Embryonic facial prominence (tissue), 1 donor: ENCODE data around the gene SLC38A11.

Source experiments
- DNase-seq: peaks from one replicate; pipeline ENCODE4 v3.0.0-alpha.2; 2016; ENCODE audit errors: extremely low spot score

The SLC38A11 gene

DNA sequence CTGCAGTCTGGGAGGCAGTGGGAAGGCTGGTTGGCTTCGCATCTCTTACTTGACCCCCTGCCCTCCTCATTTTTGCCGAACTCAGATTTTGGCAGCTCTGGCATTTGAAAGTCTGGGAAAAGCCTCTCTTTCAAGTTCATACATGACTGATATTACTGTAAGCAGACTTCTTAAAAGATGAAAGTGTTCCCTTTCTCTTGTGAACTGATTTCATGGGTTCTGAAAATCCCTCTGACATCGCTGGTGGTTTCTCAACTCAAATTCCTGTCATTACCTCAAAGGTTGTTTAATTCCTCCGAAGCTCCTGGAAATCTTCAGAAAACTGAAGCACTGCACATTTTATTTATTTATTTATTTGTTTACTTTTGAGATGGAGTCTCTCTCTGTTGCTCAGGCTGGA is 16.9 kb upstream of the SLC38A11 start:
- DNase-seq, result no peak

GRCh38 chr2:164969909-164970690 is 14.8 kb upstream of the SLC38A11 start:
- DNase-seq, result no peak

GRCh38 chr2:164967781-164968228 is 12.5 kb upstream of the SLC38A11 start:
- DNase-seq, result no peak

- no peak for DNase-seq
Observed at GRCh38 chr2:164967361-164967760, 12.0 kb upstream of the SLC38A11 start.

DNA sequence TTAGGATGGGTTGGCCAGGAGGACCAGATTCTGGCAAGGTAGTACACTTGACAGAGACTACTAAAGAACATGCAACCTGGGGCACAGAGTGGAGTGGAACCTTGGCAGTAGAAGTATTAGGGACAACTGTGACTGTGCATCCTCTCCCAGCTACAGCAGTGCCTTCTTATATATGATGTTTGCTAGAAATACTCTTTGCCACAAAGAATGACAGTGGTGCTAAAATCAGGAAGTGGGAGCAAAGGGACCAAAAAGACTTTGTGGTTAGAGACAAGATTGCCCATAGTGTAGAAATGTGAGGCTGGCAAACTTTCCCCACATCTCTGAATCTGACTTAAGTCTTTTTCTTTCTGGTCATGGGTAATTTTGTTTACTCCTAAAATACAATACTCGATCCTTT is 9.4 kb upstream of the SLC38A11 start:
- no peak for DNase-seq

- no peak for DNase-seq
Observed at GRCh38 chr2:164960159-164960558, 4.8 kb upstream of the SLC38A11 start.

DNA sequence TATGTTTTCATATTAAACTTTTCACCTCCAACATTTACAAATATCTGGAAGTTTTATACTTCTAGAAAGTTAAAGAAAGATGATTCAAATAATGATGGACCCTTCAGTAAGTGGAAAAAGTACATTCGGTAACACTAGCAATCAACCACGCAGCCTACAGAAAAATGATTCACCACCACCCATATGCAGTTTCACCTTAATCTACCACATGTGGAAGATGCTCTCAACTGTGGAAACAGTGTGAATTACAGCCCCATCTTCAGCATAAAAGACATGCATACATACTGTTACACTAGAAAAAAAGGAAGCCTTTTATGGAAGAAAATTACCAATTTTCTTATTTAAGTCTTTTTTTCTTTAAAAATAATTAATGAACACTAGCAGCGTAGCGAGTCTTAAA is 1.1 kb downstream of the SLC38A11 start:
- DNase-seq, result no peak

DNA sequence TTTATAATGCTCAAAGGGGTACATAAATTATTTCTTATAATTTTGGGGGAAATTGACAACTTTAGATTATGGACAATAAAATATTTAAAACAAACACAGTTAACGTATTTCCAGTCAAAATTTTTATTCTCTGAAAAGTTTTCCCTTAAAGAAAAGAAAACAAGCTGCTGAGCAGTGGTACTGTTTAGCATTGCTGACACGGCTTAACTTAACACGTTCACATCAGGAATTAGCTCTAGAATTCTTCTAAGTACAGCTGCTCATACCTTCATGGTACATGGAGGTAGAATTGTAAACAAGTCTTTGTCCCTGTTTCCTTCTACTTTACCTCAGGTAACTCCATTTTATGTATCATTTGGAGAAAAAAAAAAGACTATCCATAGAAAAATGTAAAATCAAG is 2.0 kb downstream of the SLC38A11 start:
- no peak for DNase-seq

DNA sequence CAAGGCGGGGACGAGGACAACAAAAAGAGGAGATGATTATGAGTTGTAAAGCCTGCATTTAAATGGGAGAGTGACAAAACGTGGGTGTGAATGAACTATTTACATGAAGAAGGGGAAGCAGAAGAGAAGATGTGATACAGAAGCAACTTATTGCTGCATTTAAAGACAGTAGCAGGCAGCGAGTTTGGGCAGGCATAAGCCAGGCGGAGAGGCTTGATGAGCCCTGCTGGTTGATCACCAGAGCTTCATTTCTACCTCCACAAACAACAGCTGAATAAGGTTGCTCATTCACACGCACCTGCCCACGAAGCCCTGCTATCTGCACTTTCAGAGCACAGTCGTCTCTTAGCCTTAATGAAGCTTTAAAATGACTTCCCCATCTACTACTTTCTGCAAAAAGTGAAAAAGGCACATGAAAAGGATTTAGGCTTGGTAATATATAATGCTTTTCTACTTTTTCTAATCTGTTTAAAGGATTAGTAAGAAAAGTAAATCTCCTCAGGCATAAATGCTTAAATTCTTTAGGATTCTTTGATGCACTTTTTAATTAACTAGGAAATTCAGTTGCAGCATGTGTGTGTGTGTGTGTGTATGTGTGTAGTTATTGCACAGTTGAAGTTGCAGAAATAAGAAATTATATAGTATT is 3.1 kb downstream of the SLC38A11 start:
- no peak for DNase-seq

- no peak for DNase-seq
Observed at GRCh38 chr2:164948540-164948939, 6.8 kb downstream of the SLC38A11 start.

DNA sequence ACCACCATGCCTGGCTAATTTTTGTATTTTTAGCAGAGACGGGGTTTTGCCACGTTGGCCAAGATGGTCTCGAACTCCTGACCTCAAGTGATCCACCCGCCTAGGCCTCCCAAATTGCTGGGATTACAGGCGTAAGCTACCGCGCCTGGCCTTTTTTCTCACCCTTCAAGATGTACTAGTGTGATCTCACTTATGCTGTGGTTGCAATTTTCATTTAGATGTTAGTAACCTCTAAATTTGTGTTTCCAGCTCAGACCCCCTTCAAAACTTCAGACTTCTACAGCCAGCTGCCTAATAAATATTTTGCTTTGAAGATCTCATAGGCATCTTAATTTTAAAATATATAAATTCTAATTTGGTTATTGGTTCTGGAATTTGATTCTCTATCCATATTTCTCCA is 8.0 kb downstream of the SLC38A11 start:
- DNase-seq, result no peak

DNA sequence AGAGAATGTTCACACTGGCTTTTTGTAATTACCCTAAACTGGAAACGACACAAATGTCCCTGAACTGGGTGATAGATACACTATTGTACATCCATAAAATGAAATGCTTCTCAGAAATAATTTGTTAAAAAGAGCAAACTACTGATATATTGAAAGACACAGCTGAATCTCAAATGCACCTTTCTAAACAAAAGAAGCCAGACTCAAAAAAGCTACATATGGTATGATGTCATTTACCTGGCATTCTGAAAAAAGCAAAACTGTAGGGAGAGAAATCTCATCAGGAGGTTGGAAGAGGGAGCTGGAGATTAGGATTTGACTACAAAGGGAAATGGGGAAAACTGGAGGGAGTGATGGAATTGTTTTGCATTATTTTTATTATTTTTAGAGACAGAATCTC is 12.0 kb downstream of the SLC38A11 start:
- DNase-seq, result no peak

GRCh38 chr2:164937864-164938401 is 17.4 kb downstream of the SLC38A11 start:
- DNase-seq, result no peak

GRCh38 chr2:164935118-164936101 is 19.9 kb downstream of the SLC38A11 start:
- no peak for DNase-seq

GRCh38 chr2:164934401-164935117 is 20.8 kb downstream of the SLC38A11 start:
- DNase-seq, result no peak

GRCh38 chr2:164933671-164934189 is 21.6 kb downstream of the SLC38A11 start:
- no peak for DNase-seq

DNA sequence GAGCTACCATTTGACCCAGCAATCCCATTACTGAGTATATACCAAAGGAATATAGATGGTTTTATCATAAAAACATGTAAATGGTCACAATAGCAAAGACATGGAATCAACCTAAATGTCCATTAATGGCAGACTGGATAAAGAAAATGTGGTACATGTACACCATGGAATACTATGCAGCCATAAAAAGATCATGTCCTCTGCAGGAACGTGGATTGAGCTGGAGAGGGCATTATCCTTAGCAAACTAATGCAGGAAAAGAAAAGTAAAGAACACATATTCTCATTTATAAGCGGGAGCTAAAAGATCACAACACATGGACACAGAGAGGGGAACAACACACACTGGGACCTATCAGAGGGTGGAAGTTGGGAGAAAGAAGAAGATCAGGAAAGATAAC is 22.9 kb downstream of the SLC38A11 start:
- no peak for DNase-seq

DNA sequence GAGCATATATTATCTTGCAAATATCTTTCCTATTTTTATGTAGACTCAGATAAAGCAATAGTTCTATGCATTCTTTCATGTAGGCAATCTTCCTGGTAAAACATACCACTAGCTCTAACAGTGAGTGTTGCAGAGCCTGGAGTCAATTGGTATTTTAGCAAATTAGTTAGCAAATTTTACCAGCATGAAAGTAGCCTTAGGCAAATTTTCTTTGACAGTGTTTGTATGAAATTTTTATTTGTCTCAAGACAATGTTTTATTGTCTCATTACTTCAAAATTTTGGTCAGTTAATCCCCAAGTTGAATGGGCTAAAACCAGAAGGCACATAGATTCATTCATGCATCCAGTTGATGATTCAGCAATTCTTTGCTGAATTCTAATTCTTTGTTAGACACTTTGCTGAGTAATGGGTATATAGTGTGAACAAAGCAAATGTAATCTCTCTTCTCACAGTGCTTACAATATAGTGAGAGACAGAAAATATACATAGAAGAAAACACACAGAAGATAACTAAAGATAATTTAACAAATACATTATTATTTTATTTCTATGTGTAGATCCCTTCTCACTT is 27.1 kb downstream of the SLC38A11 start:
- no peak for DNase-seq

- no peak for DNase-seq
Observed at GRCh38 chr2:164922134-164922533, 33.2 kb downstream of the SLC38A11 start.

GRCh38 chr2:164920430-164920829 is 34.9 kb downstream of the SLC38A11 start:
- no peak for DNase-seq
